LNCAP (cell line): ENCODE results near the gene DENND1C.

Experiments
- CTCF ChIP-seq: fragments of 450-650 bp; IDR thresholded peaks from 2 replicates; pipeline ENCODE4 v1.5.1; 2017; ENCODE audit warnings: mild to moderate bottlenecking

Gene DENND1C

GRCh38 chr19:6500837-6501739, 19.5 kb upstream of the DENND1C start:
- no peak for TF ChIP-seq CTCF

DNA sequence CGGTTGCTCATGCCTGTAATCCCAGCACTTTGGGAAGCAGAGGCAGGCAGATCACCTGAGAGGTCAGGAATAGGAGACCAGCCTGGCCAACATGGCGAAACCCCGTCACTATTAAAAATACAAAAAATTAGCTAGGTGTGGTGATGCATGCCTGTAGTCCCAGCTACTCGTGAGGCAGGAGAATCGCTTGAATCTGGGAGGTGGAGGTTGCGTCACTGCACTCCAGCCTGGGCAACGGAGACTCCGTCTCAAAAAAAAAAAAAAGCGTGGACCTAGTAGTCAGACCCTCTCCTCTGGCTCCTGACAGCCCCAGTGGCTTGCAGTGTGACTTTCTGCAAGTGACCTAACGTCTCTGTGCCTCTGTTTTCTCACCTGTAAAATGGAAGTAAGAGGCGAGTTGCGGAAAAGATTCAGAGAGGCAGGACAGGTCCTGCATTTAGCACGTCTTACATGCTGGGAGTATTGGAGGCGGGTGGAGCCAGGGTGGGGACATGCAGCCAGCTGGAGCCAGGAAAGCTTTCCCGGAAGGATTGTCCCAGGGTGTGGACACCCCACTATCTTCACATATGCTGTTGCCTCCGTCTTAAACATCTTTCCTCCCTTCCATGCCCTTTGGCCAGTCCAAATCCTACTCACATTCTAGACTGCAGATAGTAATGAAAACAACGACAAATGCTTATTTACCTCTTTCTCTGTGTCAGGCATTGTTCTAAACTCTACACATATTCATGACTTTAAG, 17.6 kb upstream of the DENND1C start:
- TF ChIP-seq CTCF: no peak

- TF ChIP-seq CTCF: no peak
Measured at GRCh38 chr19:6498294-6499036, 16.9 kb upstream of the DENND1C start.

DNA sequence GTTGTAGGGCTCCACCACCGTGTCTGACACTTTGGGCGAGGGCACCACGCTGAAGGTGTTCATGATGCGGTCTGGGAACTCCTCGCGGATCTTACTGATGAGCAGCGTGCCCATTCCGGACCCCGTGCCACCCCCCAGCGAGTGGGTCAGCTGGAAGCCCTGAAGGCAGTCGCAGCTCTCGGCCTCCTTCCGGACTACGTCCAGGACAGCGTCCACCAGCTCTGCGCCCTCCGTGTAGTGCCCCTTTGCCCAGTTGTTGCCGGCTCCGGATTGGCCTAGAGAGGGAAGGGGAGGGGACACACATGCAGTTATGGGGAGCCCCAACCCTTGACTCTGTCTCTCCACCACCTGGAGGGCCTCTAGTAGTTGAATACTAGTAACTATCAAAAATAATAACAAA, 14.4 kb upstream of the DENND1C start:
- TF ChIP-seq CTCF: no peak

DNA sequence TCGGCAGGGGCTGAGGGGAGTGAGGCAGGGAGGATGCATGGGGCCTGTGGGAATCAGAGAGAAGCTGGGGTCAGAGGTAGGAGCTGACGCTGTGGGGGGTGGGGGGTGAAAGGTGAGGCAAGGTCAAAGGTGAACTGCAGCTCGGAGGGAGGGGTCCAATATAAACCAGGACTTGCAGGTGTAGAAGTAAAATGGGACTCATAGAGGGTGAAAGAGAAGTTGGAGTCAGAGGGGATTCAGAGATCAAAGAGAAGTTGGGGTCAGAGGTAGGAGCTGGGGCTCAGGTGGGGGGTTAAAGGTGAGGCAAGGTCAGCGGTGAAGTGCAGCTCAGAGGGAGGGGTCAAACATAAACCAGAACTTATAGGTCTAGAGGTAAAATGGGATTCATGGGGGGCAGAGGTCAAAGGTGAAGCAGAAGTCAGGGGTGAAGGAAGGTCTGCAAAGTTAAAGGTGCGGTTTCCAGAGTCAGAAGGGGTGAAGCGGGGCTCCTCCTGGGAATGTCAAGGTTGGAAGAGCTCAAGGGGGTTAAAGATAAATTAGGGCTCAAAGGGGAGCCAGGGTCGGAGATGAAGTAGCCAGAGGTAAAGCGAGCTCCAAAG, 12.9 kb upstream of the DENND1C start:
- no peak for TF ChIP-seq CTCF

GRCh38 chr19:6491802-6492592, 10.4 kb upstream of the DENND1C start:
- TF ChIP-seq CTCF: no peak
